PFSK-1 (cell line): ENCODE results near the gene PDF.

Experiments
- FOXP2 ChIP-seq: optimal IDR thresholded peaks from 2 replicates; pipeline ENCODE3; 2011; ENCODE audit warnings: borderline replicate concordance, control low read depth, inconsistent platforms; ENCODE audit not compliant: insufficient read depth; ENCODE audit errors: extremely low read length, extremely low read depth
- POLR2AphosphoS5 ChIP-seq: IDR thresholded peaks from 2 replicates; pipeline ENCODE4 v1.6.1; 2012; ENCODE audit warnings: low read depth, mild to moderate bottlenecking, control low read depth, low read length, moderate library complexity
- REST ChIP-seq, 2 experiments: IDR thresholded peaks; 2 replicates each; pipeline versions ENCODE4 v1.6.1 to v1.8.0; 2011 to 2012; ENCODE audit warnings: low read depth in 2 of 2, low read length in 2 of 2, control low read depth in 1 of 2, inconsistent platforms in 1 of 2, mild to moderate bottlenecking in 1 of 2, moderate library complexity in 1 of 2; ENCODE audit not compliant: insufficient read depth in 1 of 2
- SIN3A ChIP-seq: IDR thresholded peaks from 2 replicates; pipeline ENCODE4 v1.6.1; 2012; ENCODE audit warnings: mild to moderate bottlenecking, low read length, moderate library complexity, borderline replicate concordance; ENCODE audit not compliant: insufficient read depth
- TAF1 ChIP-seq: IDR thresholded peaks from 2 replicates; pipeline ENCODE4 v1.6.1; 2012; ENCODE audit warnings: low read length, control low read depth, borderline replicate concordance; ENCODE audit not compliant: insufficient read depth

DNA sequence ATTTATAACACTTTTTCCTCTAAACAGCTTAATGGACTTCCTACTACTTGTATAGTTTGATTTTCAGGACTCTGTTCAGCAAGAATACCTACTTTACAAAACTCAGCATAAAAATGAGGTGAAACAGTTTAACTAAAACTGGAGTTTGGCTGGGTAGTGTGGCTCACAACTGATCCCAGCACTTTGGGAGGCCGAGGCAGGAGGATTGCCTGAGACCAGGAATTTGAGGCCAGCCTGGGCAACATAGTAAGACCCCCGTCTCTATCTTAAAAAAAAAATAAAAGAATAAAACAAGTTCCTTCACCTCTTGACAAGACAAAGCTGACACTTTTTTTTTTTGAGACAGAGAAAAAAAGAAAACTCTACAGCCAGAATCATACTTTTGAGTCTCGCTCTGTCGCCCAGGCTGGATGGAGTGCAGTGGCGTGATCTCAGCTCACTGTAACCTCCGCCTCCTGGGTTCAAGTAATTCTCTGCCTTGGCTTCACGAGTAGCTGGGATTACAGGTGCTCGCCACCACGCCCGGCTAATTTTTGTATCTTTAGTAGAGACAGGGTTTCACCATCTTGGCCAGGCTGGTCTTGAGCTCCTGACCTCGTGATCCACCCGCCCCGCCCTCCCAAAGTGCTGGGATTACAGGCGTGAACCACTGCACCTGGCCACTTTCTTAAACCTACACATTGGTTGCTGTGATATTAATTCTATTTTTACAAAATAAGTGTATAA is 2.6 kb downstream of the PDF start:
- TF ChIP-seq POLR2AphosphoS5 (0 out of 2 replicates have a peak, but pooled peaks have one; percentile 29), REST (IDR thresholded peaks at IDR 0.05; ENCODE audit: insufficient read depth in 1 of 2, low read depth in 2 of 2, low read length in 2 of 2) (no peak), TAF1 (no peak), FOXP2 (no peak), SIN3A (no peak)
